GM12878 (cell line): ENCODE data around the gene OR5AU1. TPM values are rescaled to one million over a fixed set of nuclear protein-coding genes. Genes with fewer than 3 reads are reported as not detected.

Experiments used
- ATAC-seq: fragments of 200-7000 bp; cut with Tn5 transposase; 3 replicates; pipeline ENCODE4 v1.9.1; 2020; ENCODE audit warnings: mild to moderate bottlenecking, moderate library complexity
- BruUV-seq: library from RNA; stranded (reverse); fragments of 400-500 nt; replicated peaks from 2 replicates; lab custom pipeline; 2021; lab: Mats Ljungman, UMichigan
- CTCF ChIA-PET: fragments of 300-600 bp; sonication (Branson Sonifier 250); formaldehyde crosslinking; extraction: SDS; loops from one replicate; lab custom pipeline; 2021; ENCODE audit warnings: inconsistent platforms; lab: Yijun Ruan, JAX
- POLR2A ChIA-PET: fragments of 350-600 bp; formaldehyde crosslinking; extraction: SDS; loops from one replicate; lab custom pipeline; 2021; ENCODE audit warnings: inconsistent platforms; lab: Charles Lee
- RAD21 ChIA-PET: fragments of 300-600 bp; sonication (Branson Sonifier 250); formaldehyde crosslinking; loops from one replicate; lab custom pipeline; 2023; ENCODE audit warnings: antibody characterized with exemption; ENCODE audit not compliant: unreplicated experiment; lab: Charles Lee
- SMC1A ChIA-PET: fragments of 300-600 bp; sonication (Branson Sonifier 250); formaldehyde crosslinking; loops from one replicate; lab custom pipeline; 2023; ENCODE audit not compliant: unreplicated experiment, uncharacterized antibody; lab: Charles Lee
- DNase-seq: peaks from one replicate; pipeline ENCODE4 v3.0.0-alpha.2; 2011; ENCODE audit warnings: low read depth, low spot score
- FAIRE-seq: peaks from 3 replicates; lab custom pipeline; 2011; peaks lifted over from hg19 to GRCh38; lab: Jason Lieb, UNC
- H2AFZ ChIP-seq: 2 replicates; pipeline ENCODE4 v1.6.0; 2011; ENCODE audit warnings: low read depth, low read length, control low read depth; ENCODE audit not compliant: control insufficient read depth
- H3K27ac ChIP-seq: 2 replicates; pipeline ENCODE4 v1.5.1; 2011; ENCODE audit warnings: control low read depth; ENCODE audit not compliant: control insufficient read depth, insufficient read depth
- H3K27me3 ChIP-seq, 2 experiments: replicated peaks in 1 of 2; 2 replicates each; pipeline versions ENCODE4 v1.6.0 to v1.6.1; 2011; ENCODE audit warnings: low read length in 1 of 2; ENCODE audit not compliant: control insufficient read depth in 2 of 2, insufficient read depth in 2 of 2
- H3K36me3 ChIP-seq, 2 experiments: 2 replicates each; pipeline ENCODE4 v1.5.1; 2011; ENCODE audit warnings: low read length in 1 of 2; ENCODE audit not compliant: control insufficient read depth in 2 of 2, insufficient read depth in 2 of 2
- H3K4me1 ChIP-seq: 2 replicates; pipeline ENCODE4 v1.6.1; 2011; ENCODE audit warnings: mild to moderate bottlenecking, low read length, moderate library complexity, mixed read lengths; ENCODE audit not compliant: control insufficient read depth, insufficient read depth
- H3K4me2 ChIP-seq: 2 replicates; pipeline ENCODE4 v1.6.0; 2011; ENCODE audit warnings: control low read depth; ENCODE audit not compliant: control insufficient read depth, insufficient read depth
- H3K4me3 ChIP-seq: fragments of 200-600 bp; sonication (generic); 2 replicates; pipeline ENCODE4 v1.5.1; 2016
- H3K79me2 ChIP-seq: 2 replicates; pipeline ENCODE4 v1.6.0; 2011; ENCODE audit warnings: low read length; ENCODE audit not compliant: control insufficient read depth, insufficient read depth
- H3K9ac ChIP-seq: 2 replicates; pipeline ENCODE4 v1.8.0; 2011; ENCODE audit warnings: low read length, control low read depth, mixed read lengths; ENCODE audit not compliant: control insufficient read depth, insufficient read depth
- H3K9me3 ChIP-seq: replicated peaks from 3 replicates; pipeline ENCODE4 v1.5.1; 2011; ENCODE audit warnings: mild to moderate bottlenecking, low read length; ENCODE audit not compliant: control insufficient read depth, insufficient read depth
- H4K20me1 ChIP-seq: 2 replicates; pipeline ENCODE4 v1.6.0; 2011; ENCODE audit not compliant: control insufficient read depth, insufficient read depth
- BRCA1 ChIP-seq: IDR thresholded peaks from 2 replicates; pipeline ENCODE4 v1.6.1; 2011; ENCODE audit warnings: low read depth, low read length, improper control_type of control experiment
- ESRRA ChIP-seq: IDR thresholded peaks from 2 replicates; pipeline ENCODE4 v1.6.1; 2012; ENCODE audit warnings: mild to moderate bottlenecking, low read length, improper control_type of control experiment
- HCFC1 ChIP-seq: fragments of 150-350 bp; IDR thresholded peaks from 2 replicates; pipeline ENCODE4 v1.6.1; 2014; ENCODE audit warnings: low read length
- HDAC6 ChIP-seq: fragments of 200-600 bp; sonication (generic); IDR thresholded peaks from one replicate; pipeline ENCODE4 v1.8.0; 2017; ENCODE audit warnings: antibody characterized with exemption; ENCODE audit not compliant: unreplicated experiment
- MTA3 ChIP-seq: IDR thresholded peaks from 2 replicates; pipeline ENCODE4 v1.6.1; 2012; ENCODE audit warnings: low read length, inconsistent platforms, borderline replicate concordance
- NR2C2 ChIP-seq: IDR thresholded peaks from 2 replicates; pipeline ENCODE4 v1.6.1; 2011; ENCODE audit warnings: borderline replicate concordance, low read depth; ENCODE audit not compliant: control insufficient read depth, insufficient read length
- RELA ChIP-seq: fragments of 450-650 bp; IDR thresholded peaks from 2 replicates; pipeline ENCODE4 v1.8.0; 2014; ENCODE audit warnings: borderline replicate concordance; ENCODE audit not compliant: partially characterized antibody
- SMAD1 ChIP-seq: fragments of 450-650 bp; IDR thresholded peaks from 2 replicates; pipeline ENCODE4 v1.6.1; 2018; ENCODE audit warnings: mild to moderate bottlenecking, low read depth; ENCODE audit not compliant: partially characterized antibody
- SREBF1 ChIP-seq: IDR thresholded peaks from 2 replicates; pipeline ENCODE4 v1.6.1; 2012; ENCODE audit warnings: mild to moderate bottlenecking, low read length
- TCF7 ChIP-seq: IDR thresholded peaks from 2 replicates; pipeline ENCODE4 v1.6.1; 2014; ENCODE audit warnings: antibody characterized with exemption, borderline replicate concordance
- WRNIP1 ChIP-seq: IDR thresholded peaks from 2 replicates; pipeline ENCODE4 v1.6.1; 2011; ENCODE audit warnings: low read depth, low read length, improper control_type of control experiment, borderline replicate concordance
- ZNF622 ChIP-seq: fragments of 450-650 bp; IDR thresholded peaks from 2 replicates; pipeline ENCODE4 v1.6.1; 2017; ENCODE audit warnings: mild to moderate bottlenecking, inconsistent platforms
- ZSCAN29 ChIP-seq: fragments of 450-650 bp; IDR thresholded peaks from 2 replicates; pipeline ENCODE4 v1.6.1; 2017; ENCODE audit warnings: mild to moderate bottlenecking, moderate library complexity
- WGBS: methylation state at CpG from one replicate; pipeline ENCODE4 v1.1.6; 2016; ENCODE audit warnings: low lambda C conversion rate; ENCODE audit not compliant: insufficient replicate concordance, insufficient coverage; ENCODE audit errors: missing lambda C conversion rate; 5-methylcytosine and 5-hydroxymethylcytosine counted together
- in situ Hi-C: fragments of 300-500 bp; cut with MboI; formaldehyde crosslinking; loops from 9 replicates; pipeline ENCODE4 v1.14.3; 2018; ENCODE audit warnings: mixed read lengths
- intact Hi-C: fragments of 100-400 bp; cut with micrococcal nuclease; formaldehyde crosslinking; loops from one replicate; pipeline ENCODE4 v1.14.2; 2022; ENCODE audit not compliant: unreplicated experiment
- polyA plus RNA-seq, 11 experiments: library from polyadenylated mRNA; depleted of rRNA in 4 of 11; unstranded in 6 of 11; stranded (reverse) in 5 of 11; fragments of >200 nt; fragmentation: Nextera tagmentation in 4 of 11; fragmentation: Illumina TruSeq in 1 of 11; extraction: Ambion mirVana in 4 of 11; extraction: Trizol in 1 of 11; gene quantifications; 1 replicate in 1 of 11; 2 replicates in 10 of 11; pipeline versions ENCODE4 v1.2.1 to v1.2.3, GENCODE V29; 2011 to 2016; ENCODE audit warnings: inconsistent platforms in 2 of 11, missing spikeins in 2 of 11, low read depth in 1 of 11
- total RNA-seq, 4 experiments: library from RNA; depleted of rRNA in 3 of 4; stranded (reverse); fragments of >200 nt in 3 of 4; fragmentation: Illumina TruSeq in 1 of 4; extraction: Trizol in 1 of 4; gene quantifications; 2 replicates each; pipeline versions ENCODE4 v1.2.1 to v1.2.3, GENCODE V29; 2013 to 2021
- TF ChIP-seq, protein P1 (sequence below): fragments of 450-650 bp; IDR thresholded peaks from 2 replicates; pipeline ENCODE4 v1.6.1; 2017; ENCODE audit warnings: mild to moderate bottlenecking, moderate library complexity
- TF ChIP-seq, protein P2 (sequence below): IDR thresholded peaks from 2 replicates; pipeline ENCODE4 v1.6.1; 2011; ENCODE audit warnings: borderline replicate concordance, low read depth, mild to moderate bottlenecking, moderate library complexity, low read length; ENCODE audit not compliant: insufficient read depth, poor library complexity, severe bottlenecking

The OR5AU1 gene
- total and polyA plus RNA-seq, 10 of the 15 experiments (the other 5 are each of a cell fraction or from before 2014, with no cell fraction given), result not detected

- TF ChIP-seq, protein P1, sequence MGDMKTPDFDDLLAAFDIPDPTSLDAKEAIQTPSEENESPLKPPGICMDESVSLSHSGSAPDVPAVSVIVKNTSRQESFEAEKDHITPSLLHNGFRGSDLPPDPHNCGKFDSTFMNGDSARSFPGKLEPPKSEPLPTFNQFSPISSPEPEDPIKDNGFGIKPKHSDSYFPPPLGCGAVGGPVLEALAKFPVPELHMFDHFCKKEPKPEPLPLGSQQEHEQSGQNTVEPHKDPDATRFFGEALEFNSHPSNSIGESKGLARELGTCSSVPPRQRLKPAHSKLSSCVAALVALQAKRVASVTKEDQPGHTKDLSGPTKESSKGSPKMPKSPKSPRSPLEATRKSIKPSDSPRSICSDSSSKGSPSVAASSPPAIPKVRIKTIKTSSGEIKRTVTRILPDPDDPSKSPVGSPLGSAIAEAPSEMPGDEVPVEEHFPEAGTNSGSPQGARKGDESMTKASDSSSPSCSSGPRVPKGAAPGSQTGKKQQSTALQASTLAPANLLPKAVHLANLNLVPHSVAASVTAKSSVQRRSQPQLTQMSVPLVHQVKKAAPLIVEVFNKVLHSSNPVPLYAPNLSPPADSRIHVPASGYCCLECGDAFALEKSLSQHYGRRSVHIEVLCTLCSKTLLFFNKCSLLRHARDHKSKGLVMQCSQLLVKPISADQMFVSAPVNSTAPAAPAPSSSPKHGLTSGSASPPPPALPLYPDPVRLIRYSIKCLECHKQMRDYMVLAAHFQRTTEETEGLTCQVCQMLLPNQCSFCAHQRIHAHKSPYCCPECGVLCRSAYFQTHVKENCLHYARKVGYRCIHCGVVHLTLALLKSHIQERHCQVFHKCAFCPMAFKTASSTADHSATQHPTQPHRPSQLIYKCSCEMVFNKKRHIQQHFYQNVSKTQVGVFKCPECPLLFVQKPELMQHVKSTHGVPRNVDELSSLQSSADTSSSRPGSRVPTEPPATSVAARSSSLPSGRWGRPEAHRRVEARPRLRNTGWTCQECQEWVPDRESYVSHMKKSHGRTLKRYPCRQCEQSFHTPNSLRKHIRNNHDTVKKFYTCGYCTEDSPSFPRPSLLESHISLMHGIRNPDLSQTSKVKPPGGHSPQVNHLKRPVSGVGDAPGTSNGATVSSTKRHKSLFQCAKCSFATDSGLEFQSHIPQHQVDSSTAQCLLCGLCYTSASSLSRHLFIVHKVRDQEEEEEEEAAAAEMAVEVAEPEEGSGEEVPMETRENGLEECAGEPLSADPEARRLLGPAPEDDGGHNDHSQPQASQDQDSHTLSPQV, result no peak
- no peak for TF ChIP-seq ZNF622
- TF ChIP-seq SREBF1, result no peak
- no peak for TF ChIP-seq WRNIP1
- no peak for TF ChIP-seq MTA3
- no peak for TF ChIP-seq HCFC1
- no peak for TF ChIP-seq RELA
Observed at GRCh38 chr14:21145437-21145836, 10.4 kb downstream of the OR5AU1 start (continued).

GRCh38 chr14:21142357-21142756, 13.5 kb downstream of the OR5AU1 start:
- Histone ChIP-seq H3K9ac (no peak overlapping the region), H3K4me3 (no peak overlapping the region), H3K27me3 (no peaks in the 10 kb centered on the region), H3K79me2 (no peaks in the 10 kb centered on the region), H4K20me1 (no peaks in the 10 kb centered on the region), H3K9me3 (no peaks in the 10 kb centered on the region; the same call in 1 of the 3 replicates), H3K27ac (no peak overlapping the region), H3K4me2 (no peak overlapping the region), H3K36me3 (no peaks in the 10 kb centered on the region), H2AFZ (no peak overlapping the region), H3K4me1 (no peaks in the 10 kb centered on the region)
- ChIA-PET CTCF (interaction anchor here (0.6 to 1.0 kb wide), 2 partner anchors 75 to 406 kb away, joined by 3 to 5 read pairs; no protein-coding TSS in a partner anchor), POLR2A (no interaction called here), SMC1A (no interaction called here), RAD21 (interaction anchor here (1.1 kb wide), 1 partner anchor 38 kb away, joined by 3 read pairs; no protein-coding TSS in a partner anchor)
- intact Hi-C loops, result no loop called here
- no peak for FAIRE-seq
- BruUV-seq, result no TSS peak
- WGBS, result 45% methylated on average over 1 of the region's 1 CpG
- in situ Hi-C loops, result no loop called here
- no peak for ATAC-seq
- DNase-seq, result no peak
- TF ChIP-seq BRCA1 (no peak), ZNF622 (no peak), NR2C2 (no peak), RELA (no peak), HDAC6 (no peak), SMAD1 (no peak), TCF7 (no peak), ZSCAN29 (no peak), ESRRA (no peak)
- TF ChIP-seq, protein P2, sequence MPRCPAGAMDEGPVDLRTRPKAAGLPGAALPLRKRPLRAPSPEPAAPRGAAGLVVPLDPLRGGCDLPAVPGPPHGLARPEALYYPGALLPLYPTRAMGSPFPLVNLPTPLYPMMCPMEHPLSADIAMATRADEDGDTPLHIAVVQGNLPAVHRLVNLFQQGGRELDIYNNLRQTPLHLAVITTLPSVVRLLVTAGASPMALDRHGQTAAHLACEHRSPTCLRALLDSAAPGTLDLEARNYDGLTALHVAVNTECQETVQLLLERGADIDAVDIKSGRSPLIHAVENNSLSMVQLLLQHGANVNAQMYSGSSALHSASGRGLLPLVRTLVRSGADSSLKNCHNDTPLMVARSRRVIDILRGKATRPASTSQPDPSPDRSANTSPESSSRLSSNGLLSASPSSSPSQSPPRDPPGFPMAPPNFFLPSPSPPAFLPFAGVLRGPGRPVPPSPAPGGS, result no peak
